ENCODE results near the gene EYA2. TPM values are rescaled to one million over a fixed set of nuclear protein-coding genes. Genes with fewer than 3 reads are reported as not detected.
A peak's percentile ranks its signal among the peaks of the same experiment; 100 is the strongest.

The EYA2 gene
- total RNA-seq, 2 donors from 2014 or later: not detected

GRCh38 chr20:46993465-46994095 lies 98.9 kb downstream of the EYA2 start:
- DNase-seq (ENCODE audit: low spot score in 2 of 2) (no peak), ATAC-seq (no peak)
- H3K27ac Mint-ChIP-seq: no peak overlapping the region
- no peaks in the 10 kb centered on the region for H3K36me3 Mint-ChIP-seq
- no peaks in the 10 kb centered on the region for H3K9me3 Mint-ChIP-seq

DNA sequence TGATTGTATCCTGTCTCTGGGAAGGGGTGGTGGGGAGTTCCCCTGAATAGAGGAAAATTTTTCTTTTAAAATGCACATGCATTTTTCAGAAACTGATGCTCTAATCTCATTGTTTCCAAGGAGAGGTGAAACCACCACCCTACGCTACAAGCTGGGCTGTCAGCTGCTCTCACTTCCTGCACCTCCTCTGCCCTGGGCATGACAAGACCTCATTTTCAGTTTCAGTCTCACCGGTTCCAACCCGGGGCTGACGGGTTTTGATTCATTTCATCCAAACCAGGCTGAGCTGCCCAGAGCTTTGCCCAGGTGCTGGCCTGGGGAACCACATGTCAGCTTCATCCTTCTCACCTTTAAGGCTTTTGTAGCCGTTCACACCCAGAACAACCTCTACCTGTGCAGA lies 99.7 kb downstream of the EYA2 start:
- H3K27ac Mint-ChIP-seq: peak overlapping the region in 1 of 2 donors; percentile 2
- peak; percentile 98 for ATAC-seq
- no peaks in the 10 kb centered on the region for H3K9me3 Mint-ChIP-seq
- H3K36me3 Mint-ChIP-seq: no peaks in the 10 kb centered on the region
- peak; percentile 58 to 73 for DNase-seq (ENCODE audit: low spot score in 2 of 2)

DNA sequence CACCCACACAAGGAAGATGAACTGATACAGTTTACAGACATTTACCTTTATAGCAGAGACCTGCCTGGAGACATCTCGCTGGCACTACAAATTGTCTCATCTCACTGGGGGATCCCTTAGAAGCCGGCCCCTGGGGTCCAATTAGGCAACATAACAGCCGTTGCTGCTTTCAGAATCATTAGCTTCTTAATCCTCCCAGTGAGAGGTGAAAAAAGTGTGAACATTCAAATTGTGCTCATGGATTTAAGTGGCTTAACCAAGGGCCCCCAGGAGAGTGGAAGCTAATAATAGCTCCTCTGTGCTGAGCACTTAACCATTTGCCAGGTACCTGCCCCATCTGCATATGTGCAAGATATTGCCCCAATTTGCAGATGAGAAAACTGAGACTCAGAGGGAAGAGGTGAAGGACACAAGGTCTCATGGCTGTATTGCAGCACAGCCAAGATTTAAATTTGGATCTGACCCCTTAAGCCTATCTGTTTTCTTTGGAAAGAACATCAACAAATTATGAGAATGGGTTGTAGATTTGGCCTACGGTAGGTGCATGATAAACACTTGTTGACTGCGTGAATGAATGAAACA lies 101.0 kb downstream of the EYA2 start:
- Mint-ChIP-seq H3K36me3 (no peaks in the 10 kb centered on the region), H3K27ac (no peak overlapping the region), H3K9me3 (no peaks in the 10 kb centered on the region)
- ATAC-seq: no peak
- no peak for DNase-seq (ENCODE audit: low spot score in 2 of 2)

DNA sequence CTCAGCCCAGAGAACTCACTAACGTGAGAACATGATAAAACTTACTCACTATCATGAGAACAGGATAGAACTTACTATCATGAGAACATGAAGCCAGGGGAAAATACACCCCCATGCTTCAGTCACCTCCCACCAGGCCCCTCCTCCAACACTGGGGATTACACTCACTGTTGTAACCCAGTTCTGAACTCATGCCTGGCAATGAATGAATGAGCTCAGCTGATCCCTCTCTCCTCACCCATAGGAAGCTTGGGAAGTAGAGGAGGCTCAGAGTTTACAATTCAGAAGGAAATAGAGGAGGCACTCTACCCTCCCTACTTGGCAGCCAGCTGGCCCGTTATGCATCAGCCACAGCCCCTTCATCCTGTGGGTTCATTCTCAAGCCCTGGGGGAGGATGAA lies 102.5 kb downstream of the EYA2 start:
- Mint-ChIP-seq H3K36me3 (no peaks in the 10 kb centered on the region), H3K27ac (no peak overlapping the region), H3K9me3 (no peaks in the 10 kb centered on the region)
- DNase-seq (ENCODE audit: low spot score in 2 of 2) (no peak), ATAC-seq (no peak)

DNA sequence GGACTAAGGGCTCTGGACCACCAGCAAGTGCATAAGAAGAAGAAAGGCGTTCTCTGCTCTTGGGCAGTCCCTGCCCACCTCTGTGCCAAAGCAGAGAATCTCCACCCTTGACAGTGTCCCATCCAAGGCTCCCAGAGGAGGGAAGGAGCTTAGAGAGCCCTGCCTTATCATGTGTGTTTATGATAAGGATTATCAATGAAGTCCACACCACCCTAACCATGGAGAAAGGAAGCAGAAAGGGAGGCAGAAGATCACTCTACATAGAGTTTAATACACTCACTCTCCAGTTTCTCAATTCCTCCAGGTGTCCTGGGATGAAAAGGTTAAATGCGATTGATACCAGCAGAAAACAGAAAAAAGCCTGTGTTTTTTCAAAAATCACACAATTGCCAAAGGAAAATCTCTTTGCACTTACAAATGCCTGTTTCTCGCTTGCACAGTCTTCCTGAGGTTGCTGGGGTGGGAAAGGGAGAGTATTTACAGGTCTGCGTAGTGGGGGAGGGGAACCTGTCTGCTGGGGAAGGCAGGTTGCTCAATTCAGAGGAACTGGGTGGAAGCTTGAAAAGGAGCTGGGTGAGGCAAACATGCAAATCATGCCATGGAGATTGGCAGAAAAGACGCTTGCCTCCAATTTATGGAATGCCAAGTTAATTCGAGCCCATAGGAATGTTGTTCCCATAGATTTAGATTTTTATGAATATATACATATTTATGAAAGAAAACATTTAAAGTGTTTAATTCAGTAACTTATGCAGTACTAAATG lies 104.0 kb downstream of the EYA2 start:
- H3K9me3 Mint-ChIP-seq: no peaks in the 10 kb centered on the region
- DNase-seq (ENCODE audit: low spot score in 2 of 2) (no peak), ATAC-seq (no peak)
- H3K36me3 Mint-ChIP-seq: no peaks in the 10 kb centered on the region
- H3K27ac Mint-ChIP-seq: no peak overlapping the region

DNA sequence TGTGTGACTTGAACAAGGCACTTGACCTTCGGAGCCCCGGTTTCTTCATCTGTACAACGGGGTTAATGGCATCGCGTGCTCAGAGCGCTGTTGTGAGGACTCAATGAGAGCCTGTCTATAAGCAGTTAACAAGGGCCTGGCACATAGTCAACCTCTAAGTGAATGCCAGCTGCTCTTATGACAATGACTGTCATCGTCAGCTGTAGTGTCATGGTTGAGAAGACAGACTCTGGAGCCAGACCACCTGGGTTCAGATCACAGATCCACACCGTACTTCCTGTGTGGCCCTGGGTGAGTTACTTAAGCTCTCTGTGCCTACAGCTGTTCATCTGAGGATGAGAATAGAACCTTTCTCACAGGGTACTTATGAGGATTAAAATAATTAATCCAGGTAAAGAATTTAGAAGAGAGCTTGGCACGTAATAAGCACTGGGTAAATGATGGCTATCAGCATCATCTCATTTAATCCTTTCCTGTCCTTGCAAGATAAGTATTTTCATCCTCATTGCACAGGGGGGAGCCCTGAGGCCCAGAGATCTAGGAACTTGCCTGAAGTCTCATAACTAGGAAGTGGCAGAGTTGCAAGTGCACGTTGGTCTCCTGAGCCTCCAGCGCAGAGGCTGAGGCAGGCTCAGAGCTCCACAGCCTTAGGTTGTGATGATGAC lies 105.3 kb downstream of the EYA2 start:
- H3K36me3 Mint-ChIP-seq: peaks cover 0 to 8% of the 10 kb centered on the region in 2 donors
- DNase-seq (ENCODE audit: low spot score in 2 of 2): no peak
- H3K9me3 Mint-ChIP-seq: peaks cover 0 to 8% of the 10 kb centered on the region in 2 donors
- H3K27ac Mint-ChIP-seq: no peak overlapping the region
- no peak for ATAC-seq

DNA sequence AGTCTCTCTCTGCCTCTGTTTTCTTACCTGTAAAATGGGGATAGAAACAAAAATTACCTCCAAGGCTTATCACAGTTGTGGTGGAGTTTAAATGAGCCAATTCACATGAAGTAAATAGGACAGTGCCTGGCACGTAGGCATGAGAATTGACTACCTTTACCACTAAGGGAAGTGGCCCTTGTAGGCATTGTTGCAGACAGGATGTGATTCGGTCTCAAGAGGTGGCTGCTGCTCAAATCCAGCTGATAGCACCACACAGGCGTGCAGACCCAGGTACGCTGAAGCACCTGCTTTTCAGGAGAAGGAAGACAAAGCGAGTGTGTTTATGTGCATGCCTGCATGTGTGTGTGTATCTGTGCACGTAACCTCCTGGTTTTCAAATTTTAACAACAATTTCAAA lies 108.6 kb downstream of the EYA2 start:
- DNase-seq (ENCODE audit: low spot score in 2 of 2): no peak
- peaks cover 0 to 8% of the 10 kb centered on the region in 2 donors for H3K36me3 Mint-ChIP-seq
- H3K27ac Mint-ChIP-seq: no peak overlapping the region
- ATAC-seq: no peak
- peaks cover 0 to 11% of the 10 kb centered on the region in 2 donors for H3K9me3 Mint-ChIP-seq

DNA sequence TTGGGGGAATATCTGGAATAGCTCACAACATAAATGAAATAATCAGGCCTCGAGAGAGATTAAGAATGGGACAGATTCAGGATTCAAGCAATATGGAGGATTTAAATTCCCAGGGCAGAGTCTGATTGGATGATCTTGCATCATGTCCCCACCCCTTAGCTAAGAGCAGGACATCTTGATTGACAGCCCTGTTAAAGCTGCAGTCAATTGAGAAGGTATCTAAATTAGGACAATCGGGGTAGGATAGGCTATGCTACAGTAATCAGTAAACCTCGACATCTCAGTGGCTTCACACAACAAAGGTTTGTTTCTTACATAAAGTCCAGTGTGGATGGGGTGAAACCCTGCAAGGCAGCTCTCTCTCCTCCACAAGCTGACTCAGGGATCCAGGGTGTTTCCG lies 109.5 kb downstream of the EYA2 start:
- no peak for DNase-seq (ENCODE audit: low spot score in 2 of 2)
- Mint-ChIP-seq H3K9me3 (peaks cover 0 to 11% of the 10 kb centered on the region in 2 donors), H3K36me3 (peaks cover 0 to 8% of the 10 kb centered on the region in 2 donors), H3K27ac (no peak overlapping the region)
- no peak for ATAC-seq

- Mint-ChIP-seq H3K9me3 (peaks cover 0 to 11% of the 10 kb centered on the region in 2 donors), H3K27ac (no peak overlapping the region), H3K36me3 (peaks cover 0 to 8% of the 10 kb centered on the region in 2 donors)
- DNase-seq (ENCODE audit: low spot score in 2 of 2) (no peak), ATAC-seq (no peak)
Observed at GRCh38 chr20:47007826-47008655, 113.4 kb downstream of the EYA2 start.

DNA sequence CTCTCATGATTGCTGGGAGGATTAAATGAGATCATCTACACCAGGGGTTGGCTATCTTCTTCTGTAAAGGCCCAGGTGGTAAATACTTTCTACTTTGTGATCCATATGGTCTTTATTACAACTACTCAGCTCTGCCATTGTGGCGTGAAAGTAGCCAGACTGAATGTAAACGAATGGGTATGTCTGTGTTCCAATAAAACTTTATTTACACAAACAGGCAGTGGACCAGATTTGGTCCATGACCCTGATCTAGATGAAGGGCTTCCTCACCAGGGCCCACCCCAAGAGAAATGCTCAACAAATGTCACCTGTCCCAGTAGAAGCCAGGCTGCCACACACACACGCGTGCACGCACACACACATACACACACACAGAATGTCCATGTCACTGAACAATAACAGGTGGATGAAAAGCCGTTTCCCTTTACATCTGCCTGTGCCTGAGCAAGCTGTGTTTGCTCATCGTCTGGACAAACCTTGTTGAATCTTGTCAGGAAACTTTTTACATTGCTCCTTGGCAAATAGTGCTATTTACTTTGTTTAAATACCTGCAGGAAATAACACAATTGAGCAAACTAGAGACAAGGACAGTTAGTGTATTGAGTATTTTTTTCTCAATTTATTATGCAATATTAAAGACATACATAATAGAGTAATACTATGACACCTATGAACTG lies 114.3 kb downstream of the EYA2 start:
- peaks cover 0 to 8% of the 10 kb centered on the region in 2 donors for H3K9me3 Mint-ChIP-seq
- no peak overlapping the region for H3K27ac Mint-ChIP-seq
- no peak for ATAC-seq
- H3K36me3 Mint-ChIP-seq: peaks cover 0 to 5% of the 10 kb centered on the region in 2 donors
- DNase-seq (ENCODE audit: low spot score in 2 of 2): peak in 1 of 2 donors; percentile 14

DNA sequence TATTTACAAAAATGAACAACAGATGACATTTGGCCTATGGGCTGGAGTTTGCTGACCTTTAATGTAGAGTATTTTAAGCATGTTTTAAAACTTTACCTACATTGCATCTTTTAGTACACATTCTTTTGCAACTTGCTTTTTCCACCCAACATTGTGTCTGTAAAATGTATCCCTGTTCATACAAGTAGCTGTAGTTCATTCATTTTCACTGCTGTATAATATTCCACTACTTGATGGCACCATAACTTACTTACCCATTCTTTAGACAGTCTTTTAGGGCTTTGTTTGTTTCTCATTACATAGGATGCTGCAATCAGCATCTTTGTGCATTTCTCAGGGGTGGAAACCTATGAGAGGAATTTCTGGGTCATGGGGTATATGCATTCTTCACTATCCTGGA lies 115.1 kb downstream of the EYA2 start:
- Mint-ChIP-seq H3K27ac (no peak overlapping the region), H3K36me3 (no peaks in the 10 kb centered on the region), H3K9me3 (peaks cover 0 to 3% of the 10 kb centered on the region in 2 donors)
- DNase-seq (ENCODE audit: low spot score in 2 of 2) (no peak), ATAC-seq (no peak)

- DNase-seq (ENCODE audit: low spot score in 2 of 2) (no peak), ATAC-seq (no peak)
- no peak overlapping the region for H3K27ac Mint-ChIP-seq
- H3K9me3 Mint-ChIP-seq: no peaks in the 10 kb centered on the region
- H3K36me3 Mint-ChIP-seq: no peaks in the 10 kb centered on the region
Observed at GRCh38 chr20:47011984-47012383, 117.3 kb downstream of the EYA2 start.

- Mint-ChIP-seq H3K27ac (no peak overlapping the region), H3K36me3 (no peaks in the 10 kb centered on the region), H3K9me3 (no peaks in the 10 kb centered on the region)
- DNase-seq (ENCODE audit: low spot score in 2 of 2) (no peak), ATAC-seq (no peak)
Observed at GRCh38 chr20:47013606-47014005, 119.0 kb downstream of the EYA2 start.

GRCh38 chr20:47016068-47016664 lies 121.5 kb downstream of the EYA2 start:
- DNase-seq (ENCODE audit: low spot score in 2 of 2) (no peak), ATAC-seq (no peak)
- no peaks in the 10 kb centered on the region for H3K36me3 Mint-ChIP-seq
- no peaks in the 10 kb centered on the region for H3K9me3 Mint-ChIP-seq
- no peak overlapping the region for H3K27ac Mint-ChIP-seq

DNA sequence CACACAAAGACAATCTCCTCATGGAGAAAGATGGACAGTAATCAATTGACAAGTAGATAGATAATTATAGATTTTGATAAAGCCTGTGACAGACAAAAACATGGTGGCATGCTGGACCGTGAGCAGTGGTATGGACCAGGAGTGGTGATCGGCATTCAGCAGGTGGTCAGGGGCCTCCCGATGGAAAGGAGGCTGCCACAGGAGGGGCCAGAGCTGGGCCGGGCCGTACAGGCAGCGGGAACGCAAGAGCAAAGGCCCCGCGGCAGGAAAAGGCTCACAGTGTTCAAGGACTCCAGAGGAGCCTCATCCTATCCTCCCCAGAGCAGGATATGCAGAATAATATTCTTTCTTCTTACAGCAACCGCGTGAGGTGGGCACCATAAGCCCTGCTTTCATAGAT lies 123.7 kb downstream of the EYA2 start:
- DNase-seq (ENCODE audit: low spot score in 2 of 2): no peak
- no peak overlapping the region for H3K27ac Mint-ChIP-seq
- ATAC-seq: no peak
- no peaks in the 10 kb centered on the region for H3K36me3 Mint-ChIP-seq
- H3K9me3 Mint-ChIP-seq: no peaks in the 10 kb centered on the region
